ENCODE results near the gene TXNL1. TPM values are rescaled to one million over a fixed set of nuclear protein-coding genes. Genes with fewer than 3 reads are reported as not detected.

Gene TXNL1
- total RNA-seq, 2 experiments from 2014 or later: 41.5 to 41.6 TPM

GRCh38 chr18:56643381-56643780 is 5.0 kb upstream of the TXNL1 start:
- H3K4me1 Mint-ChIP-seq (ENCODE audit: low read depth): peaks cover 13% of the 10 kb centered on the region
- Histone ChIP-seq H3K9me3 (ENCODE audit: control insufficient read depth in 1 of 2, insufficient read depth in 1 of 2, low read length in 2 of 2) (no peaks in the 10 kb centered on the region), H3K4me1 (ENCODE audit: insufficient read depth, low read length) (peaks cover 6% of the 10 kb centered on the region), H3K36me3 (ENCODE audit: insufficient read depth, low read length) (no peaks in the 10 kb centered on the region), H3K4me3 (ENCODE audit: low read length) (no peak overlapping the region), H3K27me3 (ENCODE audit: control insufficient read depth in 1 of 2, insufficient read depth in 2 of 2, low read length in 2 of 2) (no peaks in the 10 kb centered on the region), H3K27ac (ENCODE audit: low read depth in 1 of 2, low read length in 2 of 2) (no peak overlapping the region)
- TF ChIP-seq, protein P1, sequence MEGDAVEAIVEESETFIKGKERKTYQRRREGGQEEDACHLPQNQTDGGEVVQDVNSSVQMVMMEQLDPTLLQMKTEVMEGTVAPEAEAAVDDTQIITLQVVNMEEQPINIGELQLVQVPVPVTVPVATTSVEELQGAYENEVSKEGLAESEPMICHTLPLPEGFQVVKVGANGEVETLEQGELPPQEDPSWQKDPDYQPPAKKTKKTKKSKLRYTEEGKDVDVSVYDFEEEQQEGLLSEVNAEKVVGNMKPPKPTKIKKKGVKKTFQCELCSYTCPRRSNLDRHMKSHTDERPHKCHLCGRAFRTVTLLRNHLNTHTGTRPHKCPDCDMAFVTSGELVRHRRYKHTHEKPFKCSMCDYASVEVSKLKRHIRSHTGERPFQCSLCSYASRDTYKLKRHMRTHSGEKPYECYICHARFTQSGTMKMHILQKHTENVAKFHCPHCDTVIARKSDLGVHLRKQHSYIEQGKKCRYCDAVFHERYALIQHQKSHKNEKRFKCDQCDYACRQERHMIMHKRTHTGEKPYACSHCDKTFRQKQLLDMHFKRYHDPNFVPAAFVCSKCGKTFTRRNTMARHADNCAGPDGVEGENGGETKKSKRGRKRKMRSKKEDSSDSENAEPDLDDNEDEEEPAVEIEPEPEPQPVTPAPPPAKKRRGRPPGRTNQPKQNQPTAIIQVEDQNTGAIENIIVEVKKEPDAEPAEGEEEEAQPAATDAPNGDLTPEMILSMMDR (IDR thresholded peaks at IDR 0.05): no peak
- ChIA-PET CTCF (no interaction called here), POLR2A (no interaction called here)
- no peak overlapping the region for H3K27ac Mint-ChIP-seq
- H3K36me3 Mint-ChIP-seq (ENCODE audit: low read depth): peaks cover 10% of the 10 kb centered on the region
- ATAC-seq (ENCODE audit: poor library complexity) (no peak), DNase-seq (no peak)
- intact Hi-C loops (cut with DNase I, micrococcal nuclease): no loop called here
- H3K4me3 Mint-ChIP-seq: no peak overlapping the region
- no peaks in the 10 kb centered on the region for H3K27me3 Mint-ChIP-seq
- no peaks in the 10 kb centered on the region for H3K9me3 Mint-ChIP-seq

GRCh38 chr18:56641714-56642337 is 3.4 kb upstream of the TXNL1 start:
- H3K4me1 ChIP-seq (ENCODE audit: insufficient read depth, low read length): peaks cover 12% of the 10 kb centered on the region
- TF ChIP-seq, protein P1 (IDR thresholded peaks at IDR 0.05): no peak
- intact Hi-C loops (cut with DNase I, micrococcal nuclease): no loop called here
- Mint-ChIP-seq H3K27me3 (no peaks in the 10 kb centered on the region), H3K4me1 (ENCODE audit: low read depth) (peaks cover 24% of the 10 kb centered on the region), H3K27ac (no peak overlapping the region), H3K4me3 (peak overlapping the region; percentile 45), H3K36me3 (ENCODE audit: low read depth) (peaks cover 22% of the 10 kb centered on the region), H3K9me3 (no peaks in the 10 kb centered on the region)
- H3K9me3 ChIP-seq (ENCODE audit: control insufficient read depth in 1 of 2, insufficient read depth in 1 of 2, low read length in 2 of 2): no peaks in the 10 kb centered on the region
- DNase-seq (no peak), ATAC-seq (ENCODE audit: poor library complexity) (no peak)
- POLR2A ChIA-PET: interaction anchor here (6.8 kb wide), 1 partner anchor 10 kb away, joined by 70 read pairs; the partner anchor contains the start of gene WDR7
- no peak overlapping the region for H3K27ac ChIP-seq (ENCODE audit: low read depth in 1 of 2, low read length in 2 of 2)
- H3K4me3 ChIP-seq (ENCODE audit: low read length): no peak overlapping the region
- no peaks in the 10 kb centered on the region for H3K27me3 ChIP-seq (ENCODE audit: control insufficient read depth in 1 of 2, insufficient read depth in 2 of 2, low read length in 2 of 2)
- no peaks in the 10 kb centered on the region for H3K36me3 ChIP-seq (ENCODE audit: insufficient read depth, low read length)
- CTCF ChIA-PET: no interaction called here

GRCh38 chr18:56639571-56639970 is 1.2 kb upstream of the TXNL1 start:
- CTCF ChIA-PET: interaction anchor here (0.8 to 2.1 kb wide), 2 partner anchors 11 to 12 kb away, joined by 3 to 5 read pairs; no protein-coding TSS in a partner anchor
- H3K36me3 Mint-ChIP-seq (ENCODE audit: low read depth): peaks cover 32% of the 10 kb centered on the region
- POLR2A ChIA-PET: interaction anchor here (0.7 to 6.8 kb wide), 2 partner anchors 12 to 104 kb away, joined by 4 to 70 read pairs; partner anchors contain the start of gene WDR7

More at GRCh38 chr18:56639571-56639970, 1.2 kb upstream of the TXNL1 start:
- no peak for DNase-seq
- Histone ChIP-seq H3K4me1 (ENCODE audit: insufficient read depth, low read length) (peaks cover 16% of the 10 kb centered on the region), H3K36me3 (ENCODE audit: insufficient read depth, low read length) (no peaks in the 10 kb centered on the region), H3K27ac (ENCODE audit: low read depth in 1 of 2, low read length in 2 of 2) (peak overlapping the region in 1 of 2 donors; percentile 71), H3K4me3 (ENCODE audit: low read length) (no peak overlapping the region), H3K27me3 (ENCODE audit: control insufficient read depth in 1 of 2, insufficient read depth in 2 of 2, low read length in 2 of 2) (no peaks in the 10 kb centered on the region), H3K9me3 (ENCODE audit: control insufficient read depth in 1 of 2, insufficient read depth in 1 of 2, low read length in 2 of 2) (no peaks in the 10 kb centered on the region)
- intact Hi-C loops (cut with DNase I, micrococcal nuclease): loop anchor here (1.0 to 5.0 kb wide), 3 partner anchors 9 to 991 kb away; partner anchors contain the start of gene NARS1 (in 1 of the 2)
- Mint-ChIP-seq H3K27me3 (no peaks in the 10 kb centered on the region), H3K4me3 (peak overlapping the region; percentile 77), H3K9me3 (no peaks in the 10 kb centered on the region), H3K27ac (peak overlapping the region; percentile 92), H3K4me1 (ENCODE audit: low read depth) (peaks cover 44% of the 10 kb centered on the region)
- TF ChIP-seq, protein P1 (IDR thresholded peaks at IDR 0.05): no peak
- no peak for ATAC-seq (ENCODE audit: poor library complexity)

All from CD4-positive, alpha-beta T cell (primary cell).